IMR-90 (cell line): Measurements from ENCODE around the gene ADGRA1. TPM values are rescaled to one million over a fixed set of nuclear protein-coding genes. Genes with fewer than 3 reads are reported as not detected.

ENCODE experiments used
- ATAC-seq: fragments of 200-7000 bp; cut with Tn5 transposase; 2 replicates; pipeline ENCODE4 v1.9.1; 2020; ENCODE audit warnings: low read depth, mild to moderate bottlenecking, moderate library complexity
- BruUV-seq: library from RNA; stranded (reverse); fragments of 400-500 nt; replicated peaks from 2 replicates; lab custom pipeline; 2021; lab: Mats Ljungman, UMichigan
- CTCF ChIA-PET: fragments of 300-600 bp; formaldehyde crosslinking; extraction: SDS; loops from one replicate; lab custom pipeline; 2021; ENCODE audit warnings: antibody characterized with exemption; lab: Yijun Ruan, JAX
- POLR2A ChIA-PET: fragments of 300-600 bp; sonication (Branson Sonifier 250); formaldehyde crosslinking; loops from one replicate; lab custom pipeline; 2022; ENCODE audit warnings: antibody characterized with exemption; ENCODE audit not compliant: unreplicated experiment; lab: Charles Lee
- DNase-seq: peaks from one replicate; pipeline ENCODE4 v3.0.0; 2013
- H2AFZ ChIP-seq: replicated peaks from 2 replicates; pipeline ENCODE3; 2013; ENCODE audit warnings: low read length, mild to moderate bottlenecking; ENCODE audit not compliant: poor library complexity
- H2AK5ac ChIP-seq: 2 replicates; pipeline ENCODE4 v1.6.1; 2013; ENCODE audit warnings: low read depth, low read length, inconsistent platforms
- H2AK9ac ChIP-seq: replicated peaks from 2 replicates; pipeline ENCODE3; 2013; ENCODE audit warnings: mild to moderate bottlenecking, low read depth, low read length, moderate library complexity; ENCODE audit not compliant: poor library complexity
- H2BK120ac ChIP-seq: 2 replicates; pipeline ENCODE4 v1.6.1; 2013; ENCODE audit warnings: low read depth, low read length, inconsistent platforms
- H2BK15ac ChIP-seq: 3 replicates; pipeline ENCODE4 v1.6.1; 2013; ENCODE audit warnings: low read depth, low read length, inconsistent platforms
- H2BK20ac ChIP-seq: 2 replicates; pipeline ENCODE4 v1.6.1; 2013; ENCODE audit warnings: low read depth, mild to moderate bottlenecking, inconsistent platforms, low read length, moderate library complexity
- H2BK5ac ChIP-seq: 2 replicates; pipeline ENCODE4 v1.6.1; 2013; ENCODE audit warnings: mild to moderate bottlenecking, low read depth, low read length, inconsistent platforms; ENCODE audit not compliant: poor library complexity, severe bottlenecking
- H3K14ac ChIP-seq: replicated peaks from 2 replicates; pipeline ENCODE4 v1.6.1; 2013; ENCODE audit warnings: low read depth, low read length, inconsistent platforms
- H3K18ac ChIP-seq: 2 replicates; pipeline ENCODE4 v1.6.1; 2013; ENCODE audit warnings: low read depth, low read length, control low read depth
- H3K23ac ChIP-seq: 2 replicates; pipeline ENCODE4 v1.6.1; 2013; ENCODE audit warnings: low read depth, low read length, inconsistent platforms
- H3K27ac ChIP-seq: 2 replicates; pipeline ENCODE4 v1.5.1; 2013; ENCODE audit warnings: mild to moderate bottlenecking, control low read depth, low read length; ENCODE audit not compliant: insufficient read depth
- H3K27me3 ChIP-seq: 2 replicates; pipeline ENCODE4 v1.6.1; 2013; ENCODE audit warnings: low read length; ENCODE audit not compliant: control insufficient read depth, insufficient read depth
- H3K36me3 ChIP-seq: 2 replicates; pipeline ENCODE4 v1.6.1; 2013; ENCODE audit warnings: low read length, mixed read lengths; ENCODE audit not compliant: control insufficient read depth, insufficient read depth
- H3K4ac ChIP-seq: 2 replicates; pipeline ENCODE4 v1.6.1; 2013; ENCODE audit warnings: low read depth, low read length, inconsistent platforms
- H3K4me1 ChIP-seq: 2 replicates; pipeline ENCODE4 v1.6.1; 2013; ENCODE audit warnings: low read length, mixed read lengths; ENCODE audit not compliant: control insufficient read depth, insufficient read depth
- H3K4me2 ChIP-seq: 2 replicates; pipeline ENCODE4 v1.6.1; 2013; ENCODE audit warnings: low read depth, mild to moderate bottlenecking, control low read depth, low read length, moderate library complexity
- H3K4me3 ChIP-seq: 2 replicates; pipeline ENCODE4 v1.5.1; 2013; ENCODE audit warnings: low read depth, mild to moderate bottlenecking, control low read depth, low read length, moderate library complexity; ENCODE audit not compliant: insufficient read depth
- H3K56ac ChIP-seq: 2 replicates; pipeline ENCODE4 v1.6.1; 2013; ENCODE audit warnings: low read length, inconsistent platforms; ENCODE audit not compliant: insufficient read depth; ENCODE audit errors: extremely low read depth
- H3K79me1 ChIP-seq, 2 experiments: 2 replicates each; pipeline ENCODE4 v1.6.1; 2013; ENCODE audit warnings: low read length in 2 of 2, inconsistent platforms in 1 of 2, low read depth in 1 of 2
- H3K9ac ChIP-seq: 2 replicates; pipeline ENCODE4 v1.6.1; 2013; ENCODE audit warnings: low read depth, low read length, control low read depth
- H3K9me1 ChIP-seq: 2 replicates; pipeline ENCODE4 v1.6.1; 2013; ENCODE audit warnings: low read length, inconsistent platforms; ENCODE audit not compliant: insufficient read depth
- H3K9me3 ChIP-seq: 2 replicates; pipeline ENCODE4 v1.6.1; 2013; ENCODE audit warnings: low read length; ENCODE audit not compliant: control insufficient read depth, insufficient read depth
- H4K20me1 ChIP-seq: 2 replicates; pipeline ENCODE4 v1.6.1; 2013; ENCODE audit warnings: low read length, inconsistent platforms; ENCODE audit not compliant: insufficient read depth
- H4K5ac ChIP-seq: 2 replicates; pipeline ENCODE4 v1.6.1; 2013; ENCODE audit warnings: mild to moderate bottlenecking, low read depth, low read length, control low read depth
- H4K8ac ChIP-seq, 2 experiments: 2 replicates each; pipeline ENCODE4 v1.6.1; 2013; ENCODE audit warnings: low read depth in 2 of 2, low read length in 2 of 2, control low read depth in 1 of 2, inconsistent platforms in 1 of 2
- H4K91ac ChIP-seq: 2 replicates; pipeline ENCODE4 v1.6.1; 2013; ENCODE audit warnings: low read depth, low read length, inconsistent platforms; ENCODE audit not compliant: insufficient read depth
- BHLHE40 ChIP-seq: fragments of 150-350 bp; IDR thresholded peaks from 2 replicates; pipeline ENCODE4 v1.6.1; 2016; ENCODE audit warnings: mild to moderate bottlenecking, low read depth, low read length
- CEBPB ChIP-seq: IDR thresholded peaks from 2 replicates; pipeline ENCODE4 v1.6.1; 2012; ENCODE audit warnings: low read depth, low read length, improper control_type of control experiment
- CHD1 ChIP-seq: IDR thresholded peaks from 2 replicates; pipeline ENCODE4 v1.6.1; 2012; ENCODE audit warnings: low read depth, low read length, improper control_type of control experiment
- CTCF ChIP-seq: conservative IDR thresholded peaks from 2 replicates; pipeline ENCODE4 v1.5.1; 2012; ENCODE audit warnings: mild to moderate bottlenecking, low read depth, low read length, improper control_type of control experiment
- FOS ChIP-seq: fragments of 150-350 bp; IDR thresholded peaks from 2 replicates; pipeline ENCODE4 v1.6.1; 2016; ENCODE audit warnings: low read depth, low read length
- MAFK ChIP-seq: IDR thresholded peaks from 2 replicates; pipeline ENCODE4 v1.6.1; 2012; ENCODE audit warnings: low read depth, low read length, improper control_type of control experiment
- MAZ ChIP-seq: IDR thresholded peaks from 2 replicates; pipeline ENCODE4 v1.6.1; 2012; ENCODE audit warnings: low read depth, mild to moderate bottlenecking, low read length, improper control_type of control experiment, moderate library complexity, borderline replicate concordance
- MXI1 ChIP-seq: IDR thresholded peaks from 2 replicates; pipeline ENCODE4 v1.6.1; 2012; ENCODE audit warnings: low read depth, mild to moderate bottlenecking, low read length, moderate library complexity, borderline replicate concordance
- NFE2L2 ChIP-seq: fragments of 150-350 bp; IDR thresholded peaks from 2 replicates; pipeline ENCODE4 v1.6.1; 2016; ENCODE audit warnings: low read depth, mild to moderate bottlenecking, low read length
- POLR2A ChIP-seq: IDR thresholded peaks from 2 replicates; pipeline ENCODE4 v1.6.1; 2012; ENCODE audit warnings: mild to moderate bottlenecking, low read depth, low read length
- RAD21 ChIP-seq: IDR thresholded peaks from 2 replicates; pipeline ENCODE4 v1.6.1; 2012; ENCODE audit warnings: low read length, improper control_type of control experiment
- RCOR1 ChIP-seq: IDR thresholded peaks from 2 replicates; pipeline ENCODE4 v1.6.1; 2012; ENCODE audit warnings: mild to moderate bottlenecking, low read length, improper control_type of control experiment; ENCODE audit not compliant: insufficient replicate concordance
- RFX5 ChIP-seq: IDR thresholded peaks from 2 replicates; pipeline ENCODE4 v1.8.0; 2012; ENCODE audit warnings: low read depth, mild to moderate bottlenecking, low read length, moderate library complexity
- SMC3 ChIP-seq: fragments of 150-350 bp; IDR thresholded peaks from 2 replicates; pipeline ENCODE4 v1.6.1; 2016; ENCODE audit warnings: low read depth, mild to moderate bottlenecking, antibody characterized with exemption, low read length, moderate library complexity
- WGBS, 2 experiments: methylation state at CpG; one replicate each; pipeline versions ENCODE4 v1.1.5 to v1.1.7; 2013; ENCODE audit warnings: missing lambda C conversion rate in 2 of 2; ENCODE audit not compliant: insufficient read length in 1 of 2; ENCODE audit errors: extremely low coverage in 2 of 2; 5-methylcytosine and 5-hydroxymethylcytosine counted together
- dilution Hi-C: fragments of 300-500 bp; cut with HindIII; formaldehyde crosslinking; loops from one replicate; pipeline ENCODE4 v1.14.3; 2018; ENCODE audit warnings: low sequenced_read_pairs; ENCODE audit not compliant: unreplicated experiment
- in situ Hi-C: fragments of 300-500 bp; cut with MboI; formaldehyde crosslinking; loops from 3 replicates; pipeline ENCODE4 v1.14.3; 2019; ENCODE audit warnings: low sequenced_read_pairs, inconsistent platforms, mixed read lengths
- intact Hi-C: fragments of 100-400 bp; cut with micrococcal nuclease; formaldehyde crosslinking; loops from 2 replicates; pipeline ENCODE4 v1.10.0; 2022
- polyA plus RNA-seq, 3 experiments: library from polyadenylated mRNA; depleted of rRNA; stranded (reverse); fragments of >200 nt; gene quantifications; 2 replicates each; pipeline ENCODE4 v1.2.3, GENCODE V29; 2012; ENCODE audit warnings: low replicate concordance in 1 of 3
- total RNA-seq: library from RNA; depleted of rRNA; stranded (reverse); fragments of >200 nt; gene quantifications from 2 replicates; pipeline ENCODE4 v1.2.3, GENCODE V29; 2012
- TF ChIP-seq, protein P1 (sequence below): fragments of 150-350 bp; IDR thresholded peaks from 2 replicates; pipeline ENCODE4 v1.6.1; 2017; ENCODE audit warnings: mild to moderate bottlenecking, antibody characterized with exemption, low read length, low read depth
- TF ChIP-seq, protein P2 (sequence below): fragments of 150-350 bp; IDR thresholded peaks from 2 replicates; pipeline ENCODE4 v1.6.1; 2016; ENCODE audit warnings: low read depth, mild to moderate bottlenecking, low read length, moderate library complexity, borderline replicate concordance

ADGRA1 gene
- total and polyA plus RNA-seq, 2 of the 4 experiments (the other 2 are of a cell fraction), result not detected

- TF ChIP-seq MAFK, result no peak
- TF ChIP-seq RCOR1, result no peak
- TF ChIP-seq RAD21, result no peak
- TF ChIP-seq NFE2L2, result no peak
- TF ChIP-seq, protein P1, sequence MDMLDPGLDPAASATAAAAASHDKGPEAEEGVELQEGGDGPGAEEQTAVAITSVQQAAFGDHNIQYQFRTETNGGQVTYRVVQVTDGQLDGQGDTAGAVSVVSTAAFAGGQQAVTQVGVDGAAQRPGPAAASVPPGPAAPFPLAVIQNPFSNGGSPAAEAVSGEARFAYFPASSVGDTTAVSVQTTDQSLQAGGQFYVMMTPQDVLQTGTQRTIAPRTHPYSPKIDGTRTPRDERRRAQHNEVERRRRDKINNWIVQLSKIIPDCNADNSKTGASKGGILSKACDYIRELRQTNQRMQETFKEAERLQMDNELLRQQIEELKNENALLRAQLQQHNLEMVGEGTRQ, result no peak
- TF ChIP-seq MAZ, result no peak
- TF ChIP-seq POLR2A, result no peak
- no peak for TF ChIP-seq CHD1
- TF ChIP-seq CTCF, result no peak
- TF ChIP-seq MXI1, result no peak
- TF ChIP-seq BHLHE40, result no peak
- no peak for TF ChIP-seq FOS
- TF ChIP-seq RFX5, result no peak
- no peak for TF ChIP-seq CEBPB
- TF ChIP-seq, protein P2, sequence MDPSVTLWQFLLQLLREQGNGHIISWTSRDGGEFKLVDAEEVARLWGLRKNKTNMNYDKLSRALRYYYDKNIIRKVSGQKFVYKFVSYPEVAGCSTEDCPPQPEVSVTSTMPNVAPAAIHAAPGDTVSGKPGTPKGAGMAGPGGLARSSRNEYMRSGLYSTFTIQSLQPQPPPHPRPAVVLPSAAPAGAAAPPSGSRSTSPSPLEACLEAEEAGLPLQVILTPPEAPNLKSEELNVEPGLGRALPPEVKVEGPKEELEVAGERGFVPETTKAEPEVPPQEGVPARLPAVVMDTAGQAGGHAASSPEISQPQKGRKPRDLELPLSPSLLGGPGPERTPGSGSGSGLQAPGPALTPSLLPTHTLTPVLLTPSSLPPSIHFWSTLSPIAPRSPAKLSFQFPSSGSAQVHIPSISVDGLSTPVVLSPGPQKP, result no peak
- no peak for TF ChIP-seq SMC3
- Histone ChIP-seq H2BK5ac (no peak overlapping the region), H3K23ac (no peak overlapping the region), H3K4ac (no peak overlapping the region), H2BK20ac (no peak overlapping the region), H3K56ac (no peak overlapping the region), H2BK120ac (no peak overlapping the region), H3K27ac (no peak overlapping the region), H3K14ac (no peak overlapping the region), H4K5ac (no peak overlapping the region), H3K4me3 (no peak overlapping the region), H2AFZ (no peak overlapping the region), H3K4me1 (no peaks in the 10 kb centered on the region), H4K20me1 (no peaks in the 10 kb centered on the region), H2AK5ac (no peak overlapping the region), H3K18ac (no peak overlapping the region), H4K91ac (no peak overlapping the region), H3K9ac (no peak overlapping the region), H3K4me2 (no peak overlapping the region), H2BK15ac (no peak overlapping the region), H3K27me3 (peaks cover 37% of the 10 kb centered on the region), H3K36me3 (no peaks in the 10 kb centered on the region), H3K9me3 (no peaks in the 10 kb centered on the region), H2AK9ac (no peak overlapping the region), H3K79me1 (no peaks in the 10 kb centered on the region), H3K9me1 (no peaks in the 10 kb centered on the region), H4K8ac (no peak overlapping the region)
- DNase-seq (no peak), ATAC-seq (no peak)
- dilution Hi-C loops (no loop called here), intact Hi-C loops (no loop called here), in situ Hi-C loops (no loop called here)
- no TSS peak for BruUV-seq
- 69% methylated on average over 10 of the region's 15 CpGs; no CpG with 5 or more reads in 1 of the 2 experiments for WGBS, 2 experiments
- CTCF ChIA-PET, result no interaction called here
- POLR2A ChIA-PET, result no interaction called here
Observed at GRCh38 chr10:133093291-133093690, 5.6 kb downstream of the ADGRA1 start.
